ENCODE measurements around the gene USP21. TPM values are rescaled to one million over a fixed set of nuclear protein-coding genes. Genes with fewer than 3 reads are reported as not detected.

Gene USP21
- total RNA-seq, 3 donors from 2014 or later (not counting 1 experiment from before 2014, with no cell fraction given), result 31.6 to 40.3 (median 35.3) TPM

GRCh38 chr1:161158316-161159010, 837 bp upstream of the USP21 start:
- Mint-ChIP-seq H3K9me3 (no peaks in the 10 kb centered on the region), H3K27ac (peak overlapping the region; percentile 79 to 97), H3K4me3 (peak overlapping the region; percentile 91), H3K36me3 (peaks cover 12% of the 10 kb centered on the region), H3K4me1 (peaks cover 42 to 71% of the 10 kb centered on the region in 2 donors), H3K27me3 (ENCODE audit: low read depth in 2 of 2) (no peaks in the 10 kb centered on the region)
- peaks cover 22% of the 10 kb centered on the region for H3K36me3 ChIP-seq (ENCODE audit: control insufficient read depth, insufficient read depth, low read length)
- no peak for TF ChIP-seq CTCF (IDR thresholded peaks at IDR 0.05)
- H3K27ac ChIP-seq (ENCODE audit: low read length), result peak overlapping the region; percentile 84
- H3K27me3 ChIP-seq (ENCODE audit: control insufficient read depth, insufficient read depth, low read length), result no peaks in the 10 kb centered on the region
- ATAC-seq, result no peak
- H3K4me1 ChIP-seq (ENCODE audit: control insufficient read depth, insufficient read depth, low read length), result peaks cover 30% of the 10 kb centered on the region
- DNase-seq, result peak in 1 of 2 donors; percentile 31
- H3K4me3 ChIP-seq (ENCODE audit: low read length), result no peak overlapping the region
- no peaks in the 10 kb centered on the region for H3K9me3 ChIP-seq (ENCODE audit: control insufficient read depth, insufficient read depth, low read length)
- intact Hi-C loops (cut with micrococcal nuclease), result no loop called here
- 61% methylated on average over 9 of the region's 9 CpGs for WGBS (ENCODE audit: insufficient coverage)

- Histone ChIP-seq H3K4me1 (ENCODE audit: control insufficient read depth, insufficient read depth, low read length) (peaks cover 22% of the 10 kb centered on the region), H3K4me3 (ENCODE audit: low read length) (peak overlapping the region; percentile 86), H3K9me3 (ENCODE audit: control insufficient read depth, insufficient read depth, low read length) (no peaks in the 10 kb centered on the region), H3K36me3 (ENCODE audit: control insufficient read depth, insufficient read depth, low read length) (peaks cover 26% of the 10 kb centered on the region), H3K27me3 (ENCODE audit: control insufficient read depth, insufficient read depth, low read length) (no peaks in the 10 kb centered on the region), H3K27ac (ENCODE audit: low read length) (peak overlapping the region; percentile 84)
- no peaks in the 10 kb centered on the region for H3K27me3 Mint-ChIP-seq (ENCODE audit: low read depth in 2 of 2)
- H3K4me3 Mint-ChIP-seq, result peak overlapping the region; percentile 91
- H3K36me3 Mint-ChIP-seq, result peaks cover 12% of the 10 kb centered on the region
- no peak for TF ChIP-seq CTCF (IDR thresholded peaks at IDR 0.05)
- peak overlapping the region; percentile 79 to 97 for H3K27ac Mint-ChIP-seq
- H3K9me3 Mint-ChIP-seq, result no peaks in the 10 kb centered on the region
- ATAC-seq (no peak), DNase-seq (no peak)
- WGBS (ENCODE audit: insufficient coverage), result 16% methylated on average over 11 of the region's 11 CpGs
- H3K4me1 Mint-ChIP-seq, result peaks cover 35 to 64% of the 10 kb centered on the region in 2 donors
- intact Hi-C loops (cut with micrococcal nuclease), result no loop called here
These were observed 578 bp downstream of the USP21 start for GRCh38 chr1:161159913-161160243.

GRCh38 chr1:161160671-161161145, 1.4 kb downstream of the USP21 start:
- Mint-ChIP-seq H3K36me3 (peaks cover 12% of the 10 kb centered on the region), H3K4me3 (peak overlapping the region; percentile 91), H3K9me3 (no peaks in the 10 kb centered on the region), H3K4me1 (peaks cover 35 to 64% of the 10 kb centered on the region in 2 donors), H3K27ac (peak overlapping the region in 1 of 2 donors; percentile 97), H3K27me3 (ENCODE audit: low read depth in 2 of 2) (no peaks in the 10 kb centered on the region)
- H3K4me1 ChIP-seq (ENCODE audit: control insufficient read depth, insufficient read depth, low read length), result peaks cover 28% of the 10 kb centered on the region
- intact Hi-C loops (cut with micrococcal nuclease), result no loop called here
- H3K9me3 ChIP-seq (ENCODE audit: control insufficient read depth, insufficient read depth, low read length), result no peaks in the 10 kb centered on the region
- no peak for TF ChIP-seq CTCF (IDR thresholded peaks at IDR 0.05)
- no peak overlapping the region for H3K4me3 ChIP-seq (ENCODE audit: low read length)
- DNase-seq (no peak), ATAC-seq (no peak)
- no peak overlapping the region for H3K27ac ChIP-seq (ENCODE audit: low read length)
- no peaks in the 10 kb centered on the region for H3K27me3 ChIP-seq (ENCODE audit: control insufficient read depth, insufficient read depth, low read length)
- H3K36me3 ChIP-seq (ENCODE audit: control insufficient read depth, insufficient read depth, low read length), result peaks cover 26% of the 10 kb centered on the region
- WGBS (ENCODE audit: insufficient coverage), result 96% methylated on average over 22 of the region's 22 CpGs
